HG03159 (cell line): ENCODE data around the gene PKD2L2.
A peak's percentile ranks its signal among the peaks of the same experiment; 100 is the strongest.
"Not testable (repeated sequence)": the region's sequence is repeated elsewhere in the genome, so short reads cannot be mapped to it uniquely, and the experiment has no call there.

ENCODE experiments used
- ATAC-seq: cut with Tn5 transposase; IDR thresholded peaks from one replicate; pipeline ENCODE4 v1.9.1; 2021; ENCODE audit warnings: mild to moderate bottlenecking, moderate library complexity; ENCODE audit not compliant: unreplicated experiment

Gene PKD2L2

DNA sequence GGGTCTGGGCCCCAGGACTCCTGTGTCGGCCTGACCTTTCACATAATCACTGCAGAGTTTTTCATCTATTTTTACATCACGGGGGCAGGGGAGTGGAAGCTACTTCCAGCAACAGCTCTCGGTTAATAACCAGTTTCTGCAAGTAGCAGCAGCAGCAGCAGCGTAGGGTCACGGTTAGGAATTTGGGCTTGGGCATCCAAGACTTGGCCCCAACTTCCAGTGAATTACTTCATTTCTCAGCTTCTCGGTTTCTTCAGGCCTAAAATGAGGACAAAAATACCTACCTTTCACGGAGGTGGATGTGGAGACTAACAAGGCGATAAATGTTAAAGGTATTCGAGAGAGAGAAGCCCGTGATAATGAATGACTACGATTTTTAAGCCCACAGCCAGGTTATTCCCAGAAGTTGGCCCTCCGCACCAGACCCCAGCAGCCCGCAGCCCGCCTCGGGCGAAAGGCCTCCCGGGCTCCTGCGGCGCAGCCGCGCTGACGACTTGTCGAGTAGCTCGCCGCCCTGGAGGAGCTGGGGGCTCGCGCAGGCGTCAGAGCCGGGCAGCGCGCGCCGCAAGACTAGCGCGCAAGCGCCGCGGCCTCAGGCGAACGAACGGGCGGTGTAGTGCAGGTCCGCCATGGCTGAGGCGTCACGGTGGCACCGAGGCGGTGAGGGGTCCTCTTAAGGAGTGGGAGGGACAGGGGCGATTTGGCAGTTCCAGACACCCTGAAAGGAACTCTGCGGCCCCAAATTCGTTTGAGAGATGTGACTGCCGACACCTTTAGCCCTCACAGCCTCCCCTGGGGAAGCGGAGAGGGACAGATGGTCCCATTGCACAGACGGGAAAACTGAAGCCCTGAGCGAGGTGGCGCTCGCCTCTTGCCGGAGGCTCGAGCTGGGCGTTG lies at the start of gene PKD2L2:
PKD2L2 (plus strand) TSS at position 595 of the 897 bp plus-strand sequence; CDS start at position 630, 35 bp downstream.
- peak; percentile 96 for ATAC-seq

DNA sequence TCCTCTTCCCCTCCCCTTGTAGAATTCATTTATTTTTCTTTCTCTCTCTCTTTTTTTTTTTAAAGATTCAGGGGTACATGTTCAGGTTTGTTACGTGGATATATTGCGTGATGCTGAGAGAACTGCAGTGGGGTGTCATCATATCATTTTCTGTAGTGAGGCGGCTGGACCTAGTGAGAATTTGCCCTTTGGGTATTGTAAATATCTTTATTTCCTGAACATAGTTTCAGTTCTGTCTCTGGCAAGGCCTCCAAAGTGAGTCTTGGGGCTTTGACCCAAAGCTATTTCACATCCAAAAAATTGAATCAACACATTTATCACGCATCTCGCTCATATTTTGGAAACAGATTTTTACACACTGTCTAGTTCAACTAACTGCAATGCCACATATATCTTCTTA lies 47.0 kb upstream of the PKD2L2 start:
- ATAC-seq: no peak

DNA sequence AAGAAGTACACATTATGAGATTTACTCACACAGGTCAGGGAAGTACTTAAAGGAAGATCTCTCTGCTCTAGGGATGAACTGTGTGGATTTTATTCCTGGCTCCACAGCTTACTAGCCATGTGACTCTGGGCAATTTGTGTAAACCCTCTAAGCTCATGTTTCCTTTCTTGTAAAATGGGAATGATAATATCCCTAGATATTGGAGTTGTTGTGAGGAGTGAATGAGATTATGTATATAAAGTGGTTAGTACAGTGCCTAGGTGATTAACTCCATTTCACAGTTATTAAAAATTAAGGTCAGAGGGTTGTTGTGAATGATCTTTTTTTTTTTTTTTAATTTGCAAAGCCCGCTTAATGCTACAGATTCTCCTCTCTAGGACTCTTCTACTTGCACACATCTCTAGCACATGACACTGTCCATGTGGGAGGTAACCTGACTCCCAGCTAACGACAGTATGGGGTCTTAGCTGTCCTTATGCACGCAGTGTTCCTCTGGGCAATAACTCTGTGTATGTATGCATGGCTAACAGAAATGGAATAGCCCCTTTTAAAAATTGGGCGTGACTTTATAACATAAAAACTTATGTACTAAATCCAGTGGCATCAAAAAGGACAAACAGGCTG lies 45.5 kb upstream of the PKD2L2 start:
- no peak for ATAC-seq

DNA sequence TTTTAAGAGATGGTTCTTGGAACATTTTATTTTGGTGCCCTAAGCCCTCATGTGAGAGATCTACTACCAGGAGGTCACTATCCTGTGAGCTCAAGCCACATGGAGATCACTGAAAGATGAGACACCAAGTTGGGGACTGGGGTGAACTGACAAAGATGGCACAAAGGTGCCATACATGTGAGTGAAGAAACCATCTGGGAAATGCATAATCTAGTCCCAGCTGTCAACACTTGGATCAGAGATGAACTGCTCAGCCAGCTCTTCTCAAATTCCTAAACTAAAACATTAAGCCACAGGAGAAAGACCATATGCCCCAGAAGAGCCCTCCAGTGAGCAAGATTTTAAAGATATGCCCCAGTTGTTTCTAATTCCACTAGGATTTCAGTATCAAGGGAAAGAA lies 43.8 kb upstream of the PKD2L2 start:
- no peak for ATAC-seq

DNA sequence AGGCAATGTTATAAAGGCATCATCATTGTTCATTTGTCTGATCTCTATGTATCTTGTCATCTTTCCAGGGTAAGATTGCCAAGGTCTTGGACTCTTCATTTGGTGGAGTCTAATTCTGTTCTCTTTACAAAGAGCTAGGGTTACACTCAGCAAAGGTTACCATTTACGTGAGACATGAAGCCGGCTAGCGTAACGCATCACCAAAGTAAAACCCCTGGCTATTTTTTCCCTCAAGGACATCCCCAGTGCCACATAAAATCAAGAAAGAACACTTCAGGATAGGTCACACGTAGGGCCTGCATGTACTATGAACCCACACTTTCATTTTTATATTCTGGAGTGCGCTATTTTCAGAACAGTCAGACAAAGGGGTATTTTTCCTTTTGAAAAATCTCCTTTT lies 41.6 kb upstream of the PKD2L2 start:
- ATAC-seq: no peak

DNA sequence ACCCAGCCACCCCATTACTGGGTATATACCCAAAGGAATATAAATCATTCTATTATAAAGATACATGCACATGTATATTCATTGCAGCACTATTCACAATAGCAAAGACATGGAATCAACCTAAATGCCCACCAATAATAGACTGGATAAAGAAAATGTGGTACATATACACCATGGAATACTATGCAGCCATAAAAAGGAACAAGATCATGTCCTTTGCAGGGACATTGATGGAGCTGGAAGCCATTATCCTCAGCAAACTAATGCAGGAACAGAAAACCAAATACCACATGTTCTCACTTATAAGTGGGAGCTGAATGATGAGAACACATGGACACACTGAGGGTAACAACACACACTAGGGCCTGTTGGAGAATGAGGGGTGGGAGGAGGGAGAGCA lies 36.1 kb upstream of the PKD2L2 start:
- not testable (repeated sequence) for ATAC-seq

DNA sequence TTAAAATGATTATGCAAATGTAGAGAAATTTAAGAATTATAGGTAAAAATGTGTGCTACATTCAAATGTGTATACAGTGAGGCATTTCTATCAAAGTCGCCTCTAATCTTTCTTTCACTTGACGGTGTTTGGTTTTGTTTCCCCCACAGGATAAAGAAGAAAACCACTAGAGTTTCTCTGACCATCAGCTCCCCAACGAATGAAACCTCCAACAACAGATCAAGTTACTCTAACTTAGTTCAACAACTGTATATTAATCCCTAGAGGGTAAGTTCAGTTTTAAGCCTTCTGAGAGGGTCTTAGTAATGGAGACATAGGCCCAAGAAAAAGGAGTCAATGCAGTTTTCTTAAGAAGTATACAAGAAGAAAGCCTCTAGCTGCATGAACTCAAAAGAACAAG lies 33.1 kb upstream of the PKD2L2 start:
- ATAC-seq: no peak

DNA sequence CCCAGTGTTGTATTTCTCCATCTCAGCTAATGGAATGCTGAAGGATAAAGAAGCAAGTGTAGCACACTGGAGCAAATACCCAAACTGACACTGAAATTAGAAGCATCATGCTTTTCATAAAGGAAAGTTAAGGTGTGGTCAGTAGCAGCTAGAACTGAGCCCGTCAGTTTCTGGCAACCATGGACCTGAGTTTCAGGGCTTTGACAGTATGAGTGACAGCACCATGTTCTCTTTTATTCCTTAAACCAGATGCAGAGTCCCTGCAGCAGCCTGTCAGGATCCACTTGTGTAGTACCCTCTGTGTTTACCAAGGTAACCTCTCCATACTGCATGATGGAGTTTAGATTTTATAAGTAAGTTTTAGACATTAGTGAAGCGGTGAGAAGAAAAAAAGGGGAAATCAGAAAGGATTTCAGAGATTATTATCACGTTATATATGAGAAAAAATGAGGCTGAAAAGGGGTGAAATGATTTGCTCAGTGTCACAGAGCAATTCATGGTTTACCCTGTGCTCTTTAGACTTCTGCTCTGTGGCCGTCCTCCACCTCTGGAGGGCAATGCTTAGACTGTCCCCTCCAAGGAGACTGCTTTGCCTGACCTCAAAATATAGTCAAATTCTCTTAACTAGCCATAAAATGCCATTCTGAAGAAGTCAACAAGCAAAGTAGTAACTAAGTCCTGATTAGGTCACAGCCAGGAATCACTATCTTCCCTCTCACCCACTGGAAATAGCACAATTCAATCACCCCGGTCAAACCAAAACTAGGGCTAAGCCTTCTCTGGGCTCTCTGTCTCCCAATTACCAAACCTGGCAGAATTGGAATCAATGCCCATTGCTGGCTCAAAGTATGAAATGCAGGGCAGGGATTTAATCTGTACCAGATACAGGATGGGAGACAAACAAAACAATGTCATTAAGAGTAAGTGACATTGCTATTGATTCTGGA lies 32.1 kb upstream of the PKD2L2 start:
- no peak for ATAC-seq

DNA sequence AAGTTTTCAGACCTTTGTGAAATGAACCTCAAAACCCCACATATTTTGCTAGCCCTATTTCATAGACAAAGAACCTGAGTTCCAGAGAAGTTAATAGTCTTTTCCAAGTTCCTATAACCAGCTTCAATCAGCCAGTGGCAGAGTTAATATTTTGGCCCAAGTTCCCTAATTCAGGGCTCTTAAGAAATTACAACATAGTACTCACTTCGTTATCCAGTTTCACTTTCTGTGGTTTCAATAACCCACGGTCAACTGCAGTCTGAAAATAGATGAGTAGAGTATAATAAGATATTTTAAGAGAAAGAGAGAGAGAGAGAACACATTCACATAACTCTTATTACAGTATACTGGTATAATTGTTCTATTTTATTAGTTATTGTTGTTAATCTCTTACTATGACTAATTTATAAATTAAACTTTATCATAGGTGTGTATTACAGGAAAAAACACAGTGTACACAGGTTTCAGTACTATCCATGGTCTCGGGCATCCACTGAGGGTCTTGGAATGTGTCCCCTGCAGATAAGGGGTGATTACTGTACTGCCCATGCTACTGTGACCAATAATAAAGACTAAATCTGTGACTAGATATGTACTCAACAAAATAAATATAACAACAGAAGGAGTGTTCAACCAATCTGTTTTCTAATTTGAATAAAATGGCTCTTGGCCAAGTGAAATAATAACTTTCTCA lies 30.9 kb upstream of the PKD2L2 start:
- ATAC-seq: peak; percentile 85

DNA sequence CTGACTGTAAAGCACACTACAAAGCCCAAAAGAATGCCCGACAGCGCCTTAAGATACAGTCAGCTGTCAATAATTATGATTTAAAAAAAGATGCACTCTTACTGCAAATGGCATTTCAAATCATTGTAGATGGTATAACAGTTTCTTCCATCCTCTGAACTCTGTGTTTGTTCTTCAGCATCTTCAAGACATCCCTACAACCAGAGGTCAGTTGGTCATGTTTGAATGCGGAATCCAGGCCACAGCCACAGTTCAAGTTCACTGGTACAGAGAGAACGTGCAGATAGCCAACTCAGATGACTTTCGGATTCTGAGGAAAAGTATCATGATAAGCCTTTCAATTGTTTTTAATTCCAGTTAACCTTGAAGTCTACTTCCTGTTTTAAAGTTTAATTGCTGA lies 30.3 kb upstream of the PKD2L2 start:
- no peak for ATAC-seq

DNA sequence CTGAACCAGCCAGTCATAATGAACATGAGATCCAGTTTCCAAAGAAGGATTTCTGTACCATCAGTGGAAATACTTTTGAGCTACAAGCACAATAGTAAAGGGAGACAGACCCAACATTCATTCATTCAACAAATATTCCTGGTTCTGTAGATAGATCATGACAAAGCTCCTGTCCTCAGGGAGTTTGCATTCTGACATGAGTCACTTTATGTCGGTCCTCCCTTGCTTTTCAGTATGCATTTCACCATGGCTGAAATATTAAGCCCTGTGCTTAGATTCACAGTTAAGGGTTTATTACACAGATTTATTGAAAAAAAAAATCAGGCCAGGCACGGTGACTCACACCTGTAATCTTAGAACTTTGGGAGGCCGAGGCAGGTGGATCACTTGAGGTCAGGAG lies 27.0 kb upstream of the PKD2L2 start:
- ATAC-seq: no peak

DNA sequence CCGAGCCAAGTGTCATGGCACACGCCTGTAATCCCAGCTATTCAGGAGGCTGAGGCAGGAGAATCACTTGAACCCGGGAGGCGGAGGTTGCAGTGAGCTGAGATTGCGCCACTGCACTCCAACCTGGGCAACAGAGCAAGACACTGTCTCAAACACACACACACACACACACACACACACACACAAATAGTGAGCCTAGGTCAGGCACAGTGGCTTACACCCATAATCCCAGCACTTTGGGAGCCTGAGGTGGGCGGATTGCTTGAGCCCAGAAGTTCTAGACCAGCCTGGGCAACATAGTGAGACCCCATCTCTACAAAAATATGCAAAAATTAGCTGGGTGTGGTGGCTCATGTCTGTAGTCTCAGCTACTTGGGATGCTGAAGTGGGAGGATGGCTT lies 25.6 kb upstream of the PKD2L2 start:
- not testable (repeated sequence) for ATAC-seq

DNA sequence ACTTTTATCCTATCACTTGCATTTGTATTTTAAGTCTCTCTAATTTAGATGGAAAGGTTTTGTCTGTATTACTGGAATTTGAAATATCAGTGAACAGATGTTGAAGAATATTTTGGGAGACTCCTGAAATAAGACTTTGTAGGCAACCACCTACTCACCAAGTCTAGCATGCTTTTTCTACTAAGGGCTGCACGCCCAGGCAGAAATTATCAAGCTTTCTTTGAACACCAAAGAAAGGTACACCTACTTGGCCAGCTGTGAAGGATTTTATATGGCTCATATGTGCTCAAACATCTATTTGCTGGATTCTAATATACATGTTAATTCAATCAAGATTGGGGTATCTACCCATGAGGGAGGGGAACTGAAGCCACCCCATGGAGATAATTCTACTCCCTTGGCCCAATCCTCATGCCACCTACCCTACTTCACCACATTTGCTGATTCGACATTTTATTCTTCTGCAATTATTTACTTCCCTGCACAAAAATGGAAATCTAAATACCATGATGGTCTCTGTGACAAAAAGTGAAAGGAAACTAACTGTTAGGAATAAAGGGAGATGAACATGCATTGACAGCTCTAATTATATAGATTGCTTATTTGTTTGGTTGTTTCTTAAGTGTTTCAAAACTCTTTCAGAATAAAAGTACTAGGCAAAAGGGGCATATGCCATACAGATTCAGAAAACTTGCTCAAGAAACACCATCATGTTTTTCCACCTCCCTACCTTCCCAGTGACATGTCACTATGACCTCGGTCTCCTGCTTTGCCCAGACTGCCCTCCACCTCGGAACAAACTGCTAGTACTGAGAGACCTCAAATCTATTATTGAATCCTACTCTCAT lies 22.5 kb upstream of the PKD2L2 start:
- ATAC-seq: no peak

DNA sequence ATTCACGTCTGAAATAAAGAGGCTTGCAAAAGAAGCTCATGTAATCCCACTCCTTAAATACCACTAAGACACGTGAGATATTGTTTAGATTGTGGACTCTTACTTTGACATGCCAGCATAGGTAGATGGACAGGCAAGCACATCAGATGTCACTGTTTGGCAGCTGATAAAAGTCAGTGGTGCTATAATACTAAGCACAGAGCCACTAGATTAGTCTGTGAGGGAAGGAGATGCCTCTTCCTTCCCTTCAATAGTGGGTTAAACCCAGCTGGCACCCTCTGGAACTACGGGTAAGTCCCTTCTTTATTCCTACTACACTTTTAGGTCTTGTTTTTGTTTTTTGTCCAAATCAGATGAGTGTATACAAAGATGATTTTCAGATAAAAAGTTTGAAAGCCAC lies 21.6 kb upstream of the PKD2L2 start, which contains the start of gene MYOT:
MYOT (plus strand) TSS at position 197 of the 400 bp plus-strand sequence. CDS start 2,792 bp downstream, outside the sequence.
- no peak for ATAC-seq

DNA sequence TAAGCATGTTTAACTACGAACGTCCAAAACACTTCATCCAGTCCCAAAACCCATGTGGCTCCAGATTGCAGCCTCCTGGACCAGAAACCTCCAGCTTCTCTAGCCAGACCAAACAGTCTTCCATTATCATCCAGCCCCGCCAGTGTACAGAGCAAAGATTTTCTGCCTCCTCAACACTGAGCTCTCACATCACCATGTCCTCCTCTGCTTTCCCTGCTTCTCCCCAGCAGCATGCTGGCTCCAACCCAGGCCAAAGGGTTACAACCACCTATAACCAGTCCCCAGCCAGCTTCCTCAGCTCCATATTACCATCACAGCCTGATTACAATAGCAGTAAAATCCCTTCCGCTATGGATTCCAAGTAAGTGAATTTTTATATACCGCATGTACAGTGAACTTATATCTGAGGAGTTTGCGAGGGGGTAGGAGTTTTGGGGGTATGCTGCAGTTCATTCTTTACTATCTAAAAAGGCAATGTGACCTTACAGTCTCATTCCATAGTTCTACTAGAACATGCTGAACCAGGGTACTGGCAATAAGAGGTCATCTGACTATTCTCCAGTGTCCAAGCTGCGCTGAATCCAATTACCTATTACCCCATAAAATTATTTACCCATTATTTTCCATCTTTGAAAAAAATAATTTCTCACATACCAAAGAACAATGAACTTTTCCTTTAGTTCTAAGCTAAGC lies 18.5 kb upstream of the PKD2L2 start:
- ATAC-seq: no peak

DNA sequence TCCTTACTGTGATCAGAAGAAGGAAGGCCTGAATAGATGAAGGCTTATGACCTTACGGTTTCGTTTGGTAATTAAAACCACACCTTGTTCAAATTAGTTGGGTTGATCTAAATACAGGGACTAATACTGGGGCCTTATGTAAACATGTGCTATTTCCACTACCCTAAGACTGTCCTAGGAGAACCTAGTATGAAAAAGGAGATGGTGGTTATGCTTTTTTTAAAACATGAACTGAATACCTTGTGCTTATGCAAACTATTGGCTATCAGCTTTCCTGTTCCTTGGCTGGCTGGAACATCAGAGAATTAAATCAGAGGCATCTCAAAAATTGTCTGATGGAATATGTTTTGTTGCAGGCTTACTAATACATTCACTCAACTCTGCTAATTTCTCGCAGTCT lies 17.7 kb upstream of the PKD2L2 start:
- no peak for ATAC-seq

DNA sequence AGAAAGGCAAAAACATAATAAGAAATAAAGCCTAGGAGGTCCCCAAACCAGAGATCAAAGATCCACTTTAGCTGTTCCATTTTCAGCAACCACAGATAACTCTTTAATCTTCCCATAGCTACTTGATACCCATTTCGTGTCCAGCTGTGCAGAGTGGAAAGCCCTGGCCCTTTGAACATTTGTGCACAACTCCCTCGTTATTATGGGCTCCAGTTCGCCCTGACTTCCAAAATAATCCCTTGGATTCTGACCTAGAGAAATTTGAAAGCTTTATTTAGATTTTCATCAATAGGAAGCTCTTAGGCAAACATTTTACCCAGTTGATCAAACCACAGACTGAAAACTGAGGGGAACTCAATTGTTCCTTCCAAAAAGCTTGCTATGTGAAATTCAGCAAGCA lies 16.8 kb upstream of the PKD2L2 start:
- ATAC-seq: no peak

DNA sequence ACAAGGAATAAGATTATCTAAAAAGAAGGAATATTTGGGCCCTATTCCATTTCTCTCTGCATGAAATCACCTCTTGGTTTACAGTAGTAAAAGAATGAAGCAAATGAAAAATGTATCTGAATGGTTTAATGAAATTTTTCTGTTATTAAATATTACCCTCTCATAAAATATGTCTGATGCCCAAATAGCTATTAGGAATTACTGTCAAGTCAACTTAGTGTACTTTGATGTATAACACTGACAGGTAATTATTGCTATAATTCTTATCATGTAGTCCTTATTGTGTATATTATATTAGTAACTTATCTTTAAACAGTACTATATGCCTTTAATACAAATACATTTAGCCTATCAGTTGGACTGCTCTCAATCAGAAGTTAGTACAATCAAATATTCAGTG lies 13.2 kb upstream of the PKD2L2 start:
- ATAC-seq: no peak

DNA sequence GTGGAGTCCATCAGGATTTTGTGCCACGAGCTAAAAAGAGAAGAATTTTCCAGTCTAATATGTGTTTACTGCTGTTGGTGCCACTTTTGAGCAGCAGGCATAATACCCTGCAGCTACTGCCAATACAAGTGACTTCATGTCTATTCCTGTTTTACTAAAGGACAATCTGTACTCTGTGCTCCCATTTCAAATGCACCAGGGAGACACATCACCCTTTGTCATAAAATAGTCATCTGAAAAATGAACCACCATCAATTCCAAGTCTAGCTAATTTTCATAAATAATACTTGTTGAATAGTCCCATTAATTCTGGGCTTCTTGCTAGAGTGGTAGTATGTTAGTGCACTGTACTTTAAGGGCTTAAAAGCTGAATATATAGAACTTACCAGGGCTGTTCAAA lies 8.9 kb upstream of the PKD2L2 start:
- ATAC-seq: no peak
